COLO668 (cell line): ENCODE data around the gene EFS.
"Not testable (repeated sequence)": the region's sequence is repeated elsewhere in the genome, so short reads cannot be mapped to it uniquely, and the experiment has no call there.

Experiments
- DNase-seq: peaks from one replicate; lab custom pipeline; 2025; ENCODE audit not compliant: unreplicated experiment; lab: John Stamatoyannopoulos, UW

Gene EFS

DNA sequence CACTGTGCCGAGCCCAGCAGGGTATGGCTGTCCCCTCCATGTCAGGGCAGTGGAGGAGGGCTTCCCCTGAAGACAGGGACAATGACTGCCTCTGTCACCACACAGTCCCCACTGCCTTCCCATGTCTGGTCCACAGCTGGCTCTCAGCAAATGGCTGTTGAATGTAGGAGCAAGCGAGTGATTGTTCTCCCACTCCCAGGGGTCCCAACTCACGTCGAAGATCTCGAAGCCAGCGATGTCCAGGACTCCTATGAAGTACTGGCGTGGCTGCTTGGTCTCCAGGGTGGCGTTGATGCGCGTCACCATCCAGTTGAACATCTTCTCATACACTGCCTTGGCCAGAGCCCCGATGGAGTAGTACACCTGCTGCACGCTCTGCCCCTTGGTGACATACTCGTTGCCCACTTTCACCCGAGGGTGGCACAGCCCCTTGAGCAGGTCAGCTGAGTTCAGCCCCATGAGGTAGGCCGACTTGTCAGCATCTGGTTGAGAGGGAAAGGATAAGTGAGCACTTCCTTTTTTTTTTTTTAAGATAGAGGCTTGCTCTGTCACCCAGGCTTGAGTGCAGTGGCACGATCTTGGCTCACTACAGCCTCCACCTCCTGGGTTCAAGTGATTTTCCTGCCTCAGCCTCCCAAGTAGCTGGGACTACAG is 35.7 kb upstream of the EFS start:
- DNase-seq = not testable (repeated sequence)

- no peak for DNase-seq
Observed at GRCh38 chr14:23399591-23399990, 34.6 kb upstream of the EFS start.

DNA sequence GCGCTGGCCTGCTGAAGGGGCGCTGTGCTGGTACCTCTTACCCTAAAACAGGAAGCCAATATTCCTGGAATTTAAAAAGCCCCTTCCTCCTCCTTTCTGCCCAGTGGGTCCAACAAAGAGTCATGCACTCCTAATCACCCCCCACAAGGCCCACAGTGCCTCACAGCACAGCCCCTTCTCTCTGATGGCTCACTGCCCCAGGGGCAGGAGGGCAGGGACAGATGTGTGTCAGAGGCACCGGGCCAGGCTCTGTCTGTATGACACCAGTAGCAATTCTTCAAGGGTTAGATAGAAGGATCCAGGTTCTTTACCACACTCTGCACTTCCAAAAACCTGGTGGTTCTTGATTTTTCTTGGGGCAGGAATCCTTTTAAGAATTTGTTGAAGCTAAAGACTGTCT is 34.2 kb upstream of the EFS start:
- no peak for DNase-seq

- peak; percentile 70 for DNase-seq
Observed at GRCh38 chr14:23398348-23398747, 33.4 kb upstream of the EFS start.

DNA sequence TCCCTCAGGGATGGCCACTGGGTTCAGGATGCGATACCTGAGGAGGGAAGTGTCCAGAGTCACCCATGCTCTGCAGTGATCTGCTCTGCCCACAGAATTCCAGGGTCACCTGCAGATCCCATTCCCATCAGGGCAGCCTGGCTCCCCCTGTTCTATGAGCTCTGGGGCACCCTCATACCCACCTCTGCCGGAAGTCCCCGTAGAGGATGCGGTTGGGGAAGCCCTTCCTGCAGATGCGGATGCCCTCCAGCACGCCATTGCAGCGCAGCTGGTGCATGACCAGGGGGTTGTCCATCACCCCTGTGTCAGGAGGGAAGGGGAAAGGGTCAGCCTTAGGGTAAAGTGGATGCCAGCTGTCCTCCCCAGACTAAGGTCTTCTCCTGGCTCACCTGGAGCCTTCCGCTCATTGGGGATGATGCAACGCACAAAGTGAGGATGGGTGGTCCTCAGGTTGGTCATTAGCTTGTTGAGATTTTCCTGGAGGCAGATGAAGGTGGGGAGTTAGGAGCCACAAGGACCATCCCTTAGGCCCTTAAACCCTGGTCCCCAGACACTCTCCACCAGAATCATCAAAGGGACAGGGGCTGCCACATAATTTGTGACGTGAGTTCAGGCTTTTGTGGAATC is 31.9 kb upstream of the EFS start:
- no peak for DNase-seq

DNA sequence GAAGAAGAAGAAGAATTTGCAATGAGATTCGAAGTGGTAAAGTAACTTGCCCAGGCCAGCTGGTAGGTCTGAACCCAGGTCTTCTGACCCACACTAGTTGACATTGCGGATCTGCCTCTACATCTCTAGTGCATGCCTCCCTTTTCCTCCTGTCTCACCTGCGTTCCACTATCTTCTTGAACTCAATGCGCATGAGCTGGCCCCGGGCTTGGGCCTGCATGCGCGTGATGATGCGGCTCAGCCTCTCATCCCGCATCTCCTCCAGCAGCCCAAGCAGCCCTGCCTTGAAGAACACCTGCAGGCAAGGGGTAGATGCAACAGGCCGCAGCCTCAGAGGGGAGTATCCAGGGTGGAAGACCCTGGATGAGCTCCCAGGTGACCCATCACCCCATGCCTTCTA is 31.2 kb upstream of the EFS start:
- no peak for DNase-seq

- DNase-seq = no peak
Observed at GRCh38 chr14:23392613-23393012, 27.6 kb upstream of the EFS start.

DNA sequence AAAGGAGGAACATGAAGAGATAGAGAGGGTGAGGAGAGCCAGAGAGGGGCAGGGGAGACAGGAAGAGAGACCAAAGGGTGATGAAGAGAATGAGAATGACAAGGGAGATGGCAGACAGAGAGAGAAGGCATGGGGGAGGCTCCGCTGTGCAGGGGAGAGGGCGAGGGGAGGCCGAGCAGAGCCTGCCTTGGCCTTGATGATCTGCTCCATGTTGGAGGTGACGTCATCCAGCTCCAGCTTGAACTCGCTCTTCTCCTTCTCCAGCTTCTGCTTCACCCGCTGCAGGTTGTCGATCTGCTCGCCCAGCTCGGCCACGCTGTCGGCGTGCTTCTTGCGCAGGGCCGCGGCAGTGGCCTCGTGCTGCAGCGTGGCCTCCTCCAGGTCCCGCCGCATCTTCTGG is 24.9 kb upstream of the EFS start:
- DNase-seq = not testable (repeated sequence)

GRCh38 chr14:23389396-23389795 is 24.4 kb upstream of the EFS start:
- no peak for DNase-seq

- no peak for DNase-seq
Observed at GRCh38 chr14:23388996-23389395, 24.0 kb upstream of the EFS start.

DNA sequence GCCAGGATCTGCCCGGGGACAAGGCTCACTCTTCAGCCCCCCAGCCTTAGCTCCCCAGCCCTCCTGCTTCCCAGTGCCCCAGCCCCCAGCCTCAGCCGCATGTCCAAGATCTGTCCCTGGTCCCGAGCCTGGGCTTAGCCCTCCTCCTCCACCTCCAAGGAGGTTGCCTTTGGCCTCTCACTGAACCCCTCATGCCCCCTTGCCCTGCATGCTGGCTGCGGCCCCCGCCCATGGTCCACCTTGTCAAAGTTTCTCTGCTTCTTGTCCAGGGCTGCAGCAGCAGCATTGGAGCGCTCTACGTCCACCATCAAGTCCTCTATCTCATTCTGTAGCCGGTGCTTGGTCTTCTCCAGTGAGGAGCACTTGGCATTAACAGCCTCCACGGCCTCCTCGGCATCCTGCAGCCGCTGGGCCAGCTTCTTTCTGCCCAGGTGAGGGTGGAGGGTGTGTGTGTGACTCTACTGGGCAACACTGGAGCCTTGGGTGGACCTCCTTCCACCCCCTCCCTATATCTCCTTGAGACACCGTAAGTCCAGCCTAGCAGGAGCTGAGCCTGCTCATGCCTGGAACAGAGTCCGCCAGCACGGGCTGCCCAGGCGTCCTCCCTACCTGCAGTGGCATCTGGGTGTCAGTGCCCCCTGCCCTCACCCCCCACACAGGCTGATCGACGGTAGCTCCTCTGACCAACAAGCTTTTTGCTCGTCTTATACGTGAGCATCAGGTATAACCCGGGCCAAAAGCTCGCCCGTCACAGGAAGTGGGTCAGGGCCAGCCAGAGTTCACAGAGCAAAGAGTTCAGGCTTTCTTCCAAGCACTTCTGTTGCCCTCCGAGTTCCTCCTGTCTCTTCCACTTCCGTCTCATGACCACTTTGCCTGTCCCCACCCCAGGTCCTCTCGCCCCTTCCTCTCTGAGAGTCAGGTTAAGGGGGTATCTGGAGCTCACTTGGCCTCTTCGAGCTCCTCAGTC is 23.2 kb upstream of the EFS start:
- DNase-seq = no peak

DNA sequence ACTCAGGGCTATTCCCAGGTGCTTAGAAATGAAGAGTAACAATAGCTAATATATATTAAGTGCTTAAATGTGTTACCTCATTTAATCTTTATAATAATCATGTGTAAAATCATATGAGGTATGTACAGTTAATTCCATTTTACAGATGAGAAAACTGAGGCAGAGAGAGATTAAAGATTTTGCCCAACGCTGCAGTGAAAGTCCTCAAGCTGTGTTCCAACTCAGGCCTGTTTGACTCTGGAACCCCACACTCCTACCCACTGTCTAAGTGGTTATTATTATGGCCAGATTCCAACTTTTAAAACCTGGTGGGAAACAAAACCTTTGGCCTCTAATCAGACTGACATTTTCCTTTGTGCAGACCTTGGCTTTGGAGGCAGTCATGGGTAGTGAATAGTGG is 22.0 kb upstream of the EFS start:
- DNase-seq = no peak

GRCh38 chr14:23386266-23386657 is 21.3 kb upstream of the EFS start:
- DNase-seq = not testable (repeated sequence)

DNA sequence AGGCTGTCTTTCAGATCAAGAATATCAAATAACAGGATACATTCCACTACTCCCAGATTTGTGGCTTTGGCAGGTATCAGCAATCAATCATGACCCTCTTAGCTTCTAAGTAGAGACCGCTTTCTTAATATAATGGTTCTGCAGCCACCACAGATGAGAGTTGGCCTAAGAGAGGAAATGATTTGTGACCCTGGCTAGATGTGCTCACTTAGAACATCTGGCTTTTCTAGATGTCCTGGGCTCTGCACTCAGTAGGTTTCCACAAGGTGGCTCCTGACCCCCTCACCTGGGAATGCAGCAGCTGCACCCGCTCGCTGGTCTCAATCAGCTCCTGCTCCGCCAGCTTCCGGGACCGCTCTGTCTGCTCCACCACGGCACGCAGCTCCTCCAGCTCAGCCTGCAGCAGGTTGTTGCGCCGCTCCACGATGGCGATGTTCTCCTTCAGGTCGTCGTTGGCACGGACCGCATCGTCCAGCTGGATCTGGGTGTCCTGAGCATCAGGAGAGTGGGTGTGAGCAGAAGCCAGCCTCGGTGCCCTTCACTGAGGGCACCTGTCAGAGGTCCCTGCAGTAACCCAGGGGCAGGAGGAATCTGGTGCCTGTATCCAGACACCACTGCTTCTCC is 20.8 kb upstream of the EFS start:
- peak; percentile 12 for DNase-seq

DNA sequence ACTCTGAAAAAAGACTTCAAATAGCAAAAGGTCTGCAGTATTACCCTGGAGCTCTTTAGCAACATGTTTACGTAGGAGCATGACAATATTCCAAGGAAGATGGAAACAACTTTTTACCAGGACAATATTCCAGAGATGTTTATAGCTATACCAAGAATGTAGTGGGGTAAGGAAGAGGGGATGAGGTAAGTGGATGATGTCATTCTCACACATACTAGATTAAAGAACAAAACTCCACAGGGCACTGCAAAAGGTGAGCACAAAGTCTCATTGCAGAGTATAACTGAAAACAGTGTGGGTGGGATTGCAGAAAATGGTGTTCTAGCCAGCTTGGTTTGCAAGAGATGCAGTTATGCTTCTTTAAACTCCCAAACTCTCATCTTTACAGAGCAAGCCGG is 20.3 kb upstream of the EFS start:
- DNase-seq = no peak

GRCh38 chr14:23384364-23385080 is 19.6 kb upstream of the EFS start:
- DNase-seq = no peak

DNA sequence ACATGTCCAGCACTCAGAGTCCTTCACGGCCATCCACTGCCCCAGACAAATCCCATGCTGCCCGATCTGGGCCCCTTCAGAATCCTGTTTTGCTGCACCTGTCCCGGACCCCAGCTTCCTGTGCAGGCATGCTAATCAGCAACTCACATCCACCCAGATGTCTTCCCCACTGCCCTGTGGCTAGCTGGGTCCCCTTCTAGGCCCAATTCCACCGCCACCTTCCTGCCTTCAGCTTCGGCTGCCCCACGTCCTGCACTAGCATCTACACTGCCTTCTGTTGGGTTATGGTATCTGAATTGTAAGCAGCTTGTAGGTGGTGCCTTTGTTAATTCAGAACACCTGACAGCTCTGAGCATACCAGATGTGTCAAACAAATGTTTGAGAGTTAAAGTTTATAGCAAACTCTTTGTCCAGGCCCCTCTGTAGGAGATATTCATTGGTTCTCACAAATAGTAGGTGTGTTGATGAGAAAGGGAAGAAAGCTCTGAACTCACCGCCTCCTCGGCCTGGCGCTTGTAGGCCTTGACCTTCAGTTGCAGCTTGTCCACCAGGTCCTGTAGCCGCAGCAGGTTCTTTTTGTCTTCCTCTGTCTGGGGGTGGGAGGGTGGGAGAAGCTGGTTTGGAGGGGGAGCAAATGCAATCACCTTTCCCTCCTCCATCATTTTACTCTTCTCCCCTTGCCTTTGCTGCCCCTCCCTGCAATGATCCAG is 17.9 kb upstream of the EFS start:
- no peak for DNase-seq

GRCh38 chr14:23382276-23382675 is 17.3 kb upstream of the EFS start:
- no peak for DNase-seq

- DNase-seq = no peak
Observed at GRCh38 chr14:23381871-23382270, 16.9 kb upstream of the EFS start.

DNA sequence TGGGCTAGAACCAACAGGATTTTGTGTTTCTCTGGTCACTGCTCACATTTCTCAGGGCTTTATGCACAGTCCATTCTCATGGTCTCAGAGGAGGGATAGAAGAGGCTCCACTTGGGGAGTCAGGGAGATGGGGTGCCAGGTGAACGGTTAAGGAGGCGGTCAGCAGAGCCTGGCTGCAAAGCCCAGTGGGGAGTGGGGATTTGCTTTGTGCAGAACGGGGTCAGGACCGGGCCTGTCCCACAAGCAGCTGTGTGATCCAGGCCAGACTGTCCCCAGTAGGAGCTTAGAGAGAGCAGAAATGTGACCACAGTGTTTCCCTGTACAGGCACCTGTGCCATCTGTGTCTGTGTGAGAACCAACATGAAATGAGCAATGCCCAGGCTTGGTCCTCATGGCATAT is 16.0 kb upstream of the EFS start:
- DNase-seq = no peak
